HCT116 (cell line): ENCODE results near the gene CNPY4. TPM values are rescaled to one million over a fixed set of nuclear protein-coding genes. Genes with fewer than 3 reads are reported as not detected.

Source experiments
- ATAC-seq: fragments of 200-7000 bp; cut with Tn5 transposase; 2 replicates; pipeline ENCODE4 v1.9.1; 2020; ENCODE audit warnings: mild to moderate bottlenecking, moderate library complexity
- Bru-seq: library from RNA; stranded (reverse); fragments of 400-500 nt; gene quantifications from one replicate; lab custom pipeline; 2021; lab: Mats Ljungman, UMichigan
- BruChase-seq, 2 experiments: library from RNA; stranded (reverse); fragments of 400-500 nt; gene quantifications; one replicate each; lab custom pipeline; 2021; lab: Mats Ljungman, UMichigan
- BruUV-seq: library from RNA; stranded (reverse); fragments of 400-500 nt; replicated peaks from 2 replicates; lab custom pipeline; 2021; lab: Mats Ljungman, UMichigan
- CTCF ChIA-PET: fragments of 300-600 bp; sonication (Branson Sonifier 250); formaldehyde crosslinking; loops from one replicate; lab custom pipeline; 2021; ENCODE audit warnings: antibody characterized with exemption; lab: Charles Lee
- POLR2A ChIA-PET: fragments of 300-600, 350-600 bp; sonication (Branson Sonifier 250); formaldehyde crosslinking; loops from one replicate; lab custom pipeline; 2021; ENCODE audit warnings: antibody characterized with exemption; lab: Charles Lee
- RAD21 ChIA-PET, 2 experiments: fragments of 300-600 bp; sonication (Branson Sonifier 250); formaldehyde crosslinking; loops; one replicate each; lab custom pipeline; 2023; ENCODE audit warnings: low total read pairs in 2 of 2; ENCODE audit not compliant: uncharacterized antibody in 2 of 2, unreplicated experiment in 2 of 2, low non-redundant PET in 1 of 2; lab: Charles Lee
- DNase-seq: peaks from one replicate; pipeline ENCODE4 v3.0.0-alpha.2; 2010; ENCODE audit warnings: low read depth, low spot score
- H2AFZ ChIP-seq: fragments of 200-600 bp; shearing (Covaris generic), sonication (generic); 2 replicates; pipeline ENCODE4 v1.6.1; 2017; ENCODE audit warnings: low read depth, mixed run types, mixed read lengths, antibody characterized with exemption, low read length; ENCODE audit not compliant: poor library complexity, severe bottlenecking
- H3K27ac ChIP-seq: 2 replicates; pipeline ENCODE4 v1.5.1; 2012; ENCODE audit warnings: low read depth, low read length
- H3K27me3 ChIP-seq: fragments of 200-600 bp; sonication (generic); 2 replicates; pipeline ENCODE4 v1.6.1; 2016; ENCODE audit warnings: mixed run types, low read length, mixed read lengths; ENCODE audit not compliant: insufficient read depth
- H3K36me3 ChIP-seq, 2 experiments: fragments of 200-500 bp in 1 of 2; fragments of 200-600 bp in 1 of 2; sonication (Bioruptor generic) in 1 of 2; sonication (generic) in 1 of 2; 2 replicates each; pipeline versions ENCODE4 v1.5.1 to v1.6.1; 2014 to 2016; ENCODE audit warnings: low read length in 2 of 2, inconsistent platforms in 1 of 2, mixed read lengths in 1 of 2, mixed run types in 1 of 2; ENCODE audit not compliant: insufficient read depth in 2 of 2, control insufficient read depth in 1 of 2
- H3K4me1 ChIP-seq, 2 experiments: fragments of 200-600 bp in 1 of 2; sonication (generic) in 1 of 2; 2 replicates each; pipeline versions ENCODE4 v1.5.1 to v1.6.1; 2012 to 2017; ENCODE audit warnings: low read length in 2 of 2, inconsistent platforms in 1 of 2, mild to moderate bottlenecking in 1 of 2, mixed read lengths in 1 of 2, mixed run types in 1 of 2, moderate library complexity in 1 of 2; ENCODE audit not compliant: insufficient read depth in 2 of 2, control insufficient read depth in 1 of 2
- H3K4me2 ChIP-seq: fragments of 200-600 bp; sonication (generic); 2 replicates; pipeline ENCODE4 v1.6.1; 2017; ENCODE audit warnings: mixed run types, low read length, mixed read lengths
- H3K4me3 ChIP-seq, 2 experiments: fragments of 200-600 bp in 1 of 2; sonication (generic) in 1 of 2; replicated peaks in 1 of 2; 2 replicates each; pipeline ENCODE4 v1.5.1; 2011 to 2016; ENCODE audit warnings: low read length in 2 of 2, control low read depth in 1 of 2, low read depth in 1 of 2, mild to moderate bottlenecking in 1 of 2, mixed read lengths in 1 of 2, mixed run types in 1 of 2
- H3K79me2 ChIP-seq: fragments of 200-600 bp; sonication (generic); 2 replicates; pipeline ENCODE4 v1.6.1; 2017; ENCODE audit warnings: mild to moderate bottlenecking, mixed run types, low read length, moderate library complexity, mixed read lengths; ENCODE audit not compliant: insufficient read depth
- H3K9ac ChIP-seq: fragments of 200-600 bp; sonication (generic); 2 replicates; pipeline ENCODE4 v1.6.1; 2016; ENCODE audit warnings: low read length, mixed read lengths
- H3K9me2 ChIP-seq: fragments of 200-600 bp; sonication (generic), shearing (Covaris generic); 2 replicates; pipeline ENCODE4 v1.6.1; 2017; ENCODE audit warnings: mixed run types, mild to moderate bottlenecking, moderate library complexity; ENCODE audit not compliant: insufficient read depth
- H3K9me3 ChIP-seq, 2 experiments: fragments of 200-500 bp in 1 of 2; fragments of 200-600 bp in 1 of 2; sonication (Bioruptor generic) in 1 of 2; sonication (generic) in 1 of 2; 2 replicates each; pipeline ENCODE4 v1.6.1; 2014 to 2017; ENCODE audit warnings: low read length in 2 of 2, mixed read lengths in 2 of 2, inconsistent platforms in 1 of 2, low read depth in 1 of 2, mild to moderate bottlenecking in 1 of 2, mixed run types in 1 of 2, moderate library complexity in 1 of 2; ENCODE audit not compliant: control insufficient read depth in 1 of 2, insufficient read depth in 1 of 2
- H4K20me1 ChIP-seq: fragments of 200-600 bp; sonication (generic), shearing (Covaris generic); 2 replicates; pipeline ENCODE4 v1.6.1; 2017; ENCODE audit warnings: mixed run types, mild to moderate bottlenecking, moderate library complexity; ENCODE audit not compliant: insufficient read depth
- MAX ChIP-seq: IDR thresholded peaks from 2 replicates; pipeline ENCODE4 v1.6.1; 2012
- POLR2A ChIP-seq: IDR thresholded peaks from 2 replicates; pipeline ENCODE4 v1.7.0; 2011; ENCODE audit warnings: borderline replicate concordance; ENCODE audit not compliant: insufficient read depth, insufficient read length; ENCODE audit errors: extremely low read depth
- POLR2AphosphoS5 ChIP-seq: IDR thresholded peaks from 2 replicates; pipeline ENCODE4 v1.6.1; 2011; ENCODE audit warnings: mild to moderate bottlenecking, low read depth, low read length, moderate library complexity
- RAD21 ChIP-seq: IDR thresholded peaks from 2 replicates; pipeline ENCODE4 v1.6.1; 2012; ENCODE audit warnings: low read depth, mild to moderate bottlenecking
- TCF7L2 ChIP-seq: IDR thresholded peaks from 2 replicates; pipeline ENCODE4 v1.7.0; 2011; ENCODE audit warnings: borderline replicate concordance, inconsistent platforms; ENCODE audit not compliant: insufficient read depth, insufficient read length; ENCODE audit errors: extremely low read depth
- YY1 ChIP-seq: IDR thresholded peaks from 2 replicates; pipeline ENCODE4 v1.6.1; 2011; ENCODE audit warnings: low read length, low read depth, moderate library complexity, mild to moderate bottlenecking; ENCODE audit not compliant: insufficient replicate concordance; ENCODE audit errors: extremely low read depth
- ZFX ChIP-seq: fragments of 450-650 bp; IDR thresholded peaks from 2 replicates; pipeline ENCODE4 v1.6.1; 2017
- intact Hi-C: fragments of 100-400 bp; cut with micrococcal nuclease; formaldehyde crosslinking; loops from 2 replicates; pipeline ENCODE4 v1.10.0; 2022
- long read RNA-seq: library from polyadenylated mRNA; unstranded; transcript quantifications from one replicate; pipeline ENCODE4 v2.0.0, GENCODE V29; 2021; ENCODE audit not compliant: unreplicated experiment
- polyA plus RNA-seq: library from polyadenylated mRNA; unstranded; fragments of >200 nt; gene quantifications from 2 replicates; pipeline ENCODE4 v1.2.1, GENCODE V29; 2012; ENCODE audit warnings: missing spikeins
- total RNA-seq: library from RNA; stranded (reverse); gene quantifications from one replicate; pipeline ENCODE4 v1.2.1, GENCODE V29; 2021; ENCODE audit not compliant: unreplicated experiment

Gene CNPY4
- 2.6 TPM for total RNA-seq
- 0.82 and 1.0 TPM in 2 replicates for polyA plus RNA-seq
- Bru-seq, nascent RNA: percentile 23 among the genes with signal in this experiment
- percentile 33 among the genes with signal in this experiment for BruChase-seq, experiment 1, labeled RNA remaining after a 6-hour chase
- percentile 32 among the genes with signal in this experiment for BruChase-seq, experiment 2, labeled RNA remaining after a 2-hour chase
- long read RNA-seq, partial matches to known transcripts: 1 of 5 reads
- long read RNA-seq, other reads (novel, unspliced or antisense): 4 of 5 reads

GRCh38 chr7:100119072-100119969 is at the start of gene CNPY4, which contains the start of gene TAF6:
Gene CNPY4 (plus strand): TSS chr7:100119634. CDS start chr7:100119745, 111 bp downstream.
Gene TAF6 (minus strand): TSS chr7:100119358. CDS start chr7:100114209, 5,149 bp downstream.
- H3K27ac ChIP-seq: peak within 1 kb of the TSS; percentile 50
- H4K20me1 ChIP-seq: no peaks in the 10 kb centered on the region
- H3K9me2 ChIP-seq: no peaks in the 10 kb centered on the region
- CTCF ChIA-PET: no interaction called here
- peak; percentile 94 for DNase-seq
- H2AFZ ChIP-seq: peak within 1 kb of the TSS; percentile 59
- H3K9ac ChIP-seq: peak within 1 kb of the TSS; percentile 87
- no peaks in the 10 kb centered on the region for H3K27me3 ChIP-seq
- no peaks in the 10 kb centered on the region for H3K36me3 ChIP-seq
- RAD21 ChIA-PET: no interaction called here
- TF ChIP-seq RAD21 (no peak), ZFX (no peak), YY1 (peak; percentile 99), POLR2A (peak; percentile 57), MAX (no peak), TCF7L2 (peak; percentile 70), POLR2AphosphoS5 (peak; percentile 88)
- TF ChIP-seq, all 23 proteins: peak for 4
- peaks cover 11% of the 10 kb centered on the region for H3K79me2 ChIP-seq
- peak within 1 kb of the TSS; percentile 90 to 99 for H3K4me3 ChIP-seq
- BruUV-seq: TSS peak; percentile 66
- ATAC-seq: peak; percentile 83
- H3K4me2 ChIP-seq: peak within 1 kb of the TSS; percentile 91
- peaks cover 8 to 20% of the 10 kb centered on the region in 2 experiments for H3K4me1 ChIP-seq
- H3K9me3 ChIP-seq: no peaks in the 10 kb centered on the region
- POLR2A ChIA-PET: no interaction called here
- intact Hi-C loops: no loop called here
